Measurements from ENCODE around the gene ADAMTS17. TPM values are rescaled to one million over a fixed set of nuclear protein-coding genes. Genes with fewer than 3 reads are reported as not detected.

ADAMTS17 gene
- total and polyA plus RNA-seq, 9 of the 15 experiments (the other 6 are each of a cell fraction or from before 2014, with no cell fraction given) = 0.01 to 0.14 (median 0.07) TPM; not detected in 6

GRCh38 chr15:100121285-100121684 is 220.5 kb downstream of the ADAMTS17 start:
- ChIA-PET POLR2A (no interaction called here), CTCF (ENCODE audit: low intra/inter-chr PET ratio) (no interaction called here)
- FAIRE-seq (no peak), ATAC-seq (no peak), DNase-seq (ENCODE audit: extremely low read depth in 1 of 4, low spot score in 3 of 4) (no peak)
- Histone ChIP-seq H3K4me1 (replicated peaks in 1 of 2; ENCODE audit: control insufficient read depth in 2 of 2, insufficient read depth in 2 of 2, low read length in 2 of 2) (no peaks in the 10 kb centered on the region), H3K9me1 (ENCODE audit: control insufficient read depth, insufficient read depth, low read length) (no peaks in the 10 kb centered on the region), H3K79me2 (ENCODE audit: control insufficient read depth, insufficient read depth, low read length) (no peaks in the 10 kb centered on the region), H3K36me3 (ENCODE audit: control insufficient read depth, insufficient read depth, low read length) (no peaks in the 10 kb centered on the region), H2AFZ (ENCODE audit: low read depth, low read length) (no peak overlapping the region), H3K9ac (ENCODE audit: insufficient read depth in 1 of 2, low read depth in 2 of 2, low read length in 2 of 2) (no peak overlapping the region), H3K4me2 (ENCODE audit: insufficient read depth, low read length) (no peak overlapping the region), H3K27ac (ENCODE audit: extremely low read depth, low read depth, low read length) (no peak overlapping the region), H4K20me1 (replicated peaks; ENCODE audit: control insufficient read depth, insufficient read depth, low read length) (no peaks in the 10 kb centered on the region), H3K4me3 (no peak overlapping the region), H3K9me3 (replicated peaks; ENCODE audit: control insufficient read depth, insufficient read depth, low read depth, low read length) (no peaks in the 10 kb centered on the region), H3K27me3 (ENCODE audit: control insufficient read depth in 2 of 2, insufficient read depth in 2 of 2, low read length in 2 of 2) (peaks cover 0 to 32% of the 10 kb centered on the region in 2 experiments; a peak in 2 of 5 replicates)
- in situ Hi-C loops (cut with MboI) (no loop called here), intact Hi-C loops (cut with micrococcal nuclease) (no loop called here)
- no TSS peak for BruUV-seq (replicated peaks)
- TF ChIP-seq PTTG1 (tag; IDR thresholded peaks at IDR 0.05; ENCODE audit: low read depth) = no peak
- WGBS (ENCODE audit: insufficient coverage, low coverage, missing lambda C conversion rate) = 3% methylated on average over 2 of the region's 2 CpGs

- 0% methylated on average over 1 of the region's 1 CpG for WGBS (ENCODE audit: insufficient coverage, low coverage, missing lambda C conversion rate)
- intact Hi-C loops (cut with micrococcal nuclease) (no loop called here), in situ Hi-C loops (cut with MboI) (no loop called here)
- TF ChIP-seq NRF1 (conservative IDR thresholded peaks at IDR 0.05 in 1 of 2, IDR thresholded peaks at IDR 0.05 in 1 of 2) (no peak), FUS (optimal IDR thresholded peaks at IDR 0.05; ENCODE audit: low read depth, low read length) (no peak)
- Histone ChIP-seq H3K27ac (ENCODE audit: extremely low read depth, low read depth, low read length) (no peak overlapping the region), H3K79me2 (ENCODE audit: control insufficient read depth, insufficient read depth, low read length) (no peaks in the 10 kb centered on the region), H2AFZ (ENCODE audit: low read depth, low read length) (no peak overlapping the region), H3K27me3 (ENCODE audit: control insufficient read depth in 2 of 2, insufficient read depth in 2 of 2, low read length in 2 of 2) (peaks cover 7 to 31% of the 10 kb centered on the region in 2 experiments; a peak in 3 of 5 replicates), H3K4me2 (ENCODE audit: insufficient read depth, low read length) (no peak overlapping the region), H4K20me1 (replicated peaks; ENCODE audit: control insufficient read depth, insufficient read depth, low read length) (no peaks in the 10 kb centered on the region), H3K9ac (ENCODE audit: insufficient read depth in 1 of 2, low read depth in 2 of 2, low read length in 2 of 2) (no peak overlapping the region), H3K4me3 (no peak overlapping the region), H3K36me3 (ENCODE audit: control insufficient read depth, insufficient read depth, low read length) (no peaks in the 10 kb centered on the region), H3K4me1 (replicated peaks in 1 of 2; ENCODE audit: control insufficient read depth in 2 of 2, insufficient read depth in 2 of 2, low read length in 2 of 2) (no peaks in the 10 kb centered on the region), H3K9me1 (ENCODE audit: control insufficient read depth, insufficient read depth, low read length) (no peaks in the 10 kb centered on the region), H3K9me3 (replicated peaks; ENCODE audit: control insufficient read depth, insufficient read depth, low read depth, low read length) (no peaks in the 10 kb centered on the region)
- ATAC-seq (no peak), DNase-seq (ENCODE audit: extremely low read depth in 1 of 4, low spot score in 3 of 4) (no peak), FAIRE-seq (no peak)
- ChIA-PET CTCF (ENCODE audit: low intra/inter-chr PET ratio) (no interaction called here), POLR2A (no interaction called here)
- no TSS peak for BruUV-seq (replicated peaks)
These were observed 221.7 kb downstream of the ADAMTS17 start for GRCh38 chr15:100120111-100120510.
